ENCODE measurements around the gene ETV6.

ETV6 gene

GRCh38 chr12:11745113-11745512, 95.6 kb downstream of the ETV6 start:
- no peak for DNase-seq

GRCh38 chr12:11746024-11746771, 96.7 kb downstream of the ETV6 start:
- DNase-seq: no peak

- DNase-seq: no peak
These were observed 97.7 kb downstream of the ETV6 start for GRCh38 chr12:11746940-11747716.

DNA sequence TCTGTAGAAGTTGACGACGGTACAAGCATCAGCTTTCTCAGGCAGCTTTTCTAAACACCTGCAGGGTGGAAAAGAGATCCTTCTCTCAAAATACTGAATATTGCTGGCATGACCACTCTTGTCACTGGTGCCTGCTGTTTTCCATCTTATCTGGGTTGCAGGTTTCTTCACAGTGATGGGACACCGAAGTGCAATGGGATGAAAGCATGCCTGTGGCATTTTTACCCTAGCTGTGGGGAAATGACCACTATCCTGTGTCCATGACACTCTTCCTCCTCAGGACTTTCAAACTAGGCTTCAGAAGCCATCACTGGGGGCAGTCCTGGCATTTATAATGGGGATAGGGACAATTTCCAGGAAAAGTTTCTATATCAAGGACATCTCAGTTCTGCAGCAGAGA, 98.5 kb downstream of the ETV6 start:
- DNase-seq: no peak

DNA sequence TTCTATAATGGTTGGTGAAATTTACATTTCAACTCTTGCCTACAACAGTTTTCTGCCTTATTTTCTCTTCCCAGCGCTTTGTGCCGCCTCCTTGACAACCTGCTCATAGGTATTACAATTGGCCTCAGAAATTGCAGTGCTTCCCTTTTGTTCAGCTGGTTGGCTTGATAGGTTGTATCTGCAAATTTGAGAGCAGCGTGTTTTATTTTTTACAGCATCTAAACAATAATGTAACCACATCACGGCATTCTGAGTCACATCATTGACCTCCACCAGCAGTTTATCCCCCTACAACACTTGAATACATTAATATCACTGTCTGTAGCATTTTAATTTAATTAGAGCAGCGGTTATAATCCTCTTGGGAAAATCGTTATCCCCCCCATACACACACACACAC, 99.4 kb downstream of the ETV6 start:
- no peak for DNase-seq

DNA sequence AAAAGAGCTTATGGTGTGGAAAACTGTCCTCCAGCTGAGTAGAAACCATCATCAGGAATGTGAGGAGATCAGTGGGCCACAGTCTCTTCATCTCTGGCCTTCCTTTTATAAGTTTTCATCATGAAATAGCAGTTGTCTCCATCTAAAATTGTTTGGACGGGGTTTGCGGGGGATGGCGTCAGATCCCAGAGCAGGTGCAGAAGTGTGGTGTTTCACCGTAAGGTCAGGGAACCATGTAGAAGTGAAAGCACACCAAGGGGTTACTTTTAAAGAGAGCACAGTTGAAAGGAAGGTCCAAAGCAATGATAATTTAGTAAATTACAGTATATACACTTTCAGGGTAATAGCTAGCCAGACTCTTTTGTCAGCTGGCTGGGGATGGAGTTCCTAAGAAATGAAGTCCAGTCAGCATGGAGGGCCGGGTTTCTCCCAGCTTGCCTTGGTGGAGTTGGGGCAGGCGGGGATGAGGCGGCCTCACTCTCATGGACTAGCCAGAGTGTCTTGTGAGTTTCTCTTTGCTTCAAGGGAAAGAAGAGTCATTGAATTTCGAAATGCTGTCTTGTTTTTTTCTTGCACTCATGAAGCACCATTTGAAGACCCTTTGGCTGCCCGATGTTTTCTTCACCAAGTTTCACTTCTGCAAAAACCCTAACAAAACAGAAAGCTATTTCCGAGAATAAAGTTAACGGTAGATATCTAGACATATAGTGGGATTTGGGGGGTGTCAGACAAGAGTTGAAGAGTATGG, 100.6 kb downstream of the ETV6 start:
- no peak for DNase-seq

GRCh38 chr12:11752403-11753149, 103.1 kb downstream of the ETV6 start:
- no peak for DNase-seq

DNA sequence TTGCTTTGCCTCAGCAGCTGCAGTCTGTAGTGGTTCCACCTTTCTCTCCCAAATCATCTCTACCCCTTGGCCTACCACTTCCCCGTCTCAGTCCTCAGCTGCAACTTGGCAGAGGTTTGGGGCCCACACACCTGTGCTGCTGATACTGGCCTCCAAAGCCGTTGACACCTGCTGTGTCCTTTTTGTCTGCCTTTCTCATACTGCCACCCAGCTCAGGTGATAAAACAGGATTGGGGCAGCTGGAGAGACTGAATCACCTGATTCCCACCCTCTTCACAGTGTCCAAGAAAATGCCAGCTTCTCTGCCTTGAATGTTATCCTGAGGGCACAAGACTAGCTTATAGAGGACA, 103.7 kb downstream of the ETV6 start:
- DNase-seq: no peak

DNA sequence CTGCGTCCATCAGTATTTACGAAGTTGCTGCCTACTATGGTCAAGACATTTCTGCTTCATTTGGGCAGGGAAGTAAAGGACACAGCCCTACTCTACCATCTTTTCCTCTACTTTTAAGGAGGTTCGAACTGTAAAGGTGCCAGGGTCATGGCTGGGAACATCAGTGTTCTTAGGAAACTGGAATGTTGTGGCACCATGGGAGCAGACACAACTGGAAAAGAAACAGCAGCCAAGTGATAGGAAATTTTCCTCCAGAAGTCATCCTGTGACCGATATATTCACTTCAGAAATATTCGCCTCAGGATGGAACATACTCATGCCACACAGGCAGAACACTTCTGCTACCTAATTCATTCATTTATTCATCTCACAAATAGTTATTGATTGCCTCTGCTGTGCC, 104.4 kb downstream of the ETV6 start:
- no peak for DNase-seq

DNA sequence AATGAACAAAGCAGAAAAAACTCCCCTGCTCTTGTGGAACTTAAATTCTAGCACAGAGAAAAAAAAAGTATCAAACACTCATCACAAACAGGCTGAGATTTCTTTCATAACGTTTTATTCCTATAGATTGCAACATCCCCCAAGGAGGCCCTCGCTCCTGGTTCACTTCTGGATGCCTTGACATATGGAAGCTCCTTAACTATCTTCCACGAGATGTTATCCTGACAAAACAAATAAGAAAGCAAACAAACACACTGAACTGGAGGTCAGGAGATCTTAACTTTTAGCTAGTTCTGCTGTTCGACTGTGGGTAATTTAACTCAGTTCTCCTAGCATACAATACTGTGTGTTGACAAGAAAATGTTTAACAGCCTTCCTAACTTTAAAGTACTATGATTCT, 104.8 kb downstream of the ETV6 start:
- DNase-seq: no peak

DNA sequence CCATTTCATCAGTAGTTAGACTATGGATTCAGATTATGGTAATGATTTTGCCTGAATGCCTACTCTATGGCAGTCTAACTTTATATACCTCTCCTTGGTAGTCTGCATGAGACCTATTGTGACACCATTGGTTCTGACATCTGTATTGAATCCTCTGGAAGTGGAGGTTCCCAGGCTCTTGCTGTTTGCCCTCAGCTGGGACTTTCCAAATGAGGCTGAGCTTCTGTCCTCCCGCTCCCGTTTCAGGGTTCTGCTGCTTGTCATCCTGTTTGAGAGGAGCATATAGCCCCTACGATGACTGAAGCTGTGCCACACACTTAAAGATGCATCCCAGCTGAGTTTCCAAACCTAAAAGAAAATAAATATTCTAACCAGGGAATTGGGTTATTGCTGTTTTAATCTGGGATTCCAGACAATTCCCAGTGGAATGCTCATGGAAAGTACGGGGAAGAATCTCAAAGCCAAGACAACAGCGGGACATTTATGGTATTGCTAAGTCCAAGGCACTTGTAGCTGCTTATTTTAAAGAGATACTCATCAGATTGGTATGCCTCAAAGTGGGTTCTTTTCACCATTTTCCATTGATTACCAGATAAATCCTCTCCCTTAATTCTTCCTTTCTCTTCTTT, 105.9 kb downstream of the ETV6 start:
- no peak for DNase-seq

GRCh38 chr12:11756022-11756421, 106.5 kb downstream of the ETV6 start:
- no peak for DNase-seq

DNA sequence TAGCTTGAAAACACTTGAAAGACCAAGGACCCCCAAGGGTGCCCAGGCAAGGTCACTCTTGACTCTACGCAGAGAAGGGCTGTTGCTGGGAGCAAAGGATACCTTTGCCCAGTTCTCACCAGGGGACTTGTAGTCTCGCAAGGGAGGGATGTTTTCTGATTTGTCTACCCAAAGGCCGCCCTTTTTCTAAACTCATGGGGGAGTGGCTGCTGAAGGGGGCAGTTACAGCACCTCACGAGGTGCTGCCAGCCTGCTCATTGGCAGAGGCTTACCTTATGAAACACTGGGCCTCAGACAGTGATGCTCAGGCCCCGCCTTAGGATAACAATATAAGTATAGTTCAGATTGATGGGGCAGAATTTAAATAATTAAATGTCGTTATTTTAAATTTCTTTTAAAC, 107.0 kb downstream of the ETV6 start:
- no peak for DNase-seq

GRCh38 chr12:11757095-11757494, 107.6 kb downstream of the ETV6 start:
- no peak for DNase-seq

DNA sequence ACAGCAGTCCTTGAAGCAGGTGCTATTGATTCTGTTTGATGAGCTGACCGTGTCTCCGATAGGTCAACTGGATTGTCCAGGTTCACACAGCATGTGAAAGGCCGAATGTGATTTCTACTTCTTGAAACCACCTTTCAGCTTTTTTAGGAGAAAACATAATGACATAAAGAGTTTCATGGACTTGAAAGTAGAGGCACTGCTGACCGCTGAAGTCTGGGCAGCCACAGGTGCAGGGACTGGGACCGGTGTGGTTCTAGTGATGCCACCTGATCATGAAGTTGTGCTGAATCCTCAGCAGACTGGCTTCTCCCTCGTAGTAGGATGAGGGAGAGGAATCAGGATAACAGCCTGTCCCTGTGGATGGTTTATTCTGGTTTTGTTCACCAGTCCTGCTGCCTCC, 108.1 kb downstream of the ETV6 start:
- DNase-seq: no peak

- no peak for DNase-seq
These were observed 108.6 kb downstream of the ETV6 start for GRCh38 chr12:11758087-11758486.

DNA sequence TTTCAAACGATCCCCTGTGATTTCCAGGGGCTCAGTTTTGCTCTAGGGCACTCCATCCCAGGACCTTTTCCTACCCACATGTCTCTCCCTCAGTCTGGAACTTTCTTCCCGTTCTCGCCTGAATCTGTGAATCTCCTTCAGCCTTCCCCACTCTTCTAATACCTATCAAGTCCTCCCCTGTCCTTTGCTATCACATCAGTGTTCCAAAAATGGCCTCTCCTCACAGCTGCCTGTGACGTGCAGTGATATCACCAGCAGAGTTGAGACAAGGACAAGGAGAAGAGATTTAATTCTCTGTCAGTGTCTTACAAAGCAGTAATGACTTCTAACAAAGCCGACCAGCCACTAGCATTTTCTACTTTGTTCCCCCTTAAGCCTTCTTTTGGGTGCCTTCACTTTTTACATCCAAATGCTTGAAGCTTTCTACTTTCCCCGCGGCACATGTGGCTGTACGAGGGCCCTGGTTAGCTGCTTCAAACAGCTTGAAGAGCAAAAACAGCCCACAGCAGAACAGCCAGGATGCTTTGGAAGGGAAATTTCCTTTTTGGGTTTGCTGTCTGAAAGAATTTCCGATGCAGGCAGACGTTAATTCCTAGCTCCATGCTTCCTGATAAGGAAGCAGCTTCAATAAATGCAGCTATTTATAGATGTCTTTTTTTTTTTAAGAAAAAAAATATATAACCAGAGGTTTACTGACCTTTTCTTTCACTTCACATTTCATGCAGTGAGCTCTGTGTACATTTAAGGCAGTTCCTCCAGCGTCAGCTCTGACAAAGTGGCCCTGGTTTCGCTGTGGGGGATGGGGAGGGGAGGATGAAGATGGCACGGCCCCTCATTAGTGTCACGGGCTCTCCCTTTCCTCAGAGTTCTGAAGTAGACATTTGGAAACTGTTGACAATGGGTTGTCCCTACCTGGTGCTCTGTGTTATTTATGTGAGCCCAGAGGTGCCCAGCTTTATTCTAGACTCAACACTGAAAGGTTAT, 109.3 kb downstream of the ETV6 start:
- DNase-seq: no peak

- DNase-seq: no peak
These were observed 110.0 kb downstream of the ETV6 start for GRCh38 chr12:11759494-11759878.

DNA sequence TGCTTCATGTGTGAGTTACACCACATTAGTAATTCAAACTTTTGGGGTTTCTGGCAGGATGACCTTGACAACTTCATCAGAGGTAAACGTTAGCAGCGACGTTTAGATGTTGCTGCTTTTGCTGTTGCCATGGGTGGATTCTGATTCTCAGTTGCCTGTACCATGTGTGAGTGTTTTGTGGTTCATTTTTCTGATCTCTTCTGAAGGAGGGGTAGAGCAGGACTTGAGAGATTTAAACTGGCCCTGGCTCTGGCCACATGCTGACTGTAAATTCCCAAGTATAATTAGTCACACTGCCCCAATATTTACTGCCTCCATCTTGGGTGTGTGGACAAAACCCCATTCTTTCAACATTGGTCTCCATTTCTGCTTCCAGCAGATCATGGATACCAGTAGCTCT, 110.4 kb downstream of the ETV6 start:
- no peak for DNase-seq

GRCh38 chr12:11761869-11762567, 112.5 kb downstream of the ETV6 start:
- DNase-seq: no peak

All from NCI-H446 treated with DMSO at 0.1 percent for 48 hours (cell line).